T-helper 1 cell (primary cell): Measurements from ENCODE around the gene HCST.
A peak's percentile ranks its signal among the peaks of the same experiment; 100 is the strongest.
"Not testable (repeated sequence)": the region's sequence is repeated elsewhere in the genome, so short reads cannot be mapped to it uniquely, and the experiment has no call there.

Experiments used
- DNase-seq, 5 donors: peaks; one replicate each; pipeline ENCODE4 v3.0.0-alpha.2; 2012 to 2020

Gene HCST

DNA sequence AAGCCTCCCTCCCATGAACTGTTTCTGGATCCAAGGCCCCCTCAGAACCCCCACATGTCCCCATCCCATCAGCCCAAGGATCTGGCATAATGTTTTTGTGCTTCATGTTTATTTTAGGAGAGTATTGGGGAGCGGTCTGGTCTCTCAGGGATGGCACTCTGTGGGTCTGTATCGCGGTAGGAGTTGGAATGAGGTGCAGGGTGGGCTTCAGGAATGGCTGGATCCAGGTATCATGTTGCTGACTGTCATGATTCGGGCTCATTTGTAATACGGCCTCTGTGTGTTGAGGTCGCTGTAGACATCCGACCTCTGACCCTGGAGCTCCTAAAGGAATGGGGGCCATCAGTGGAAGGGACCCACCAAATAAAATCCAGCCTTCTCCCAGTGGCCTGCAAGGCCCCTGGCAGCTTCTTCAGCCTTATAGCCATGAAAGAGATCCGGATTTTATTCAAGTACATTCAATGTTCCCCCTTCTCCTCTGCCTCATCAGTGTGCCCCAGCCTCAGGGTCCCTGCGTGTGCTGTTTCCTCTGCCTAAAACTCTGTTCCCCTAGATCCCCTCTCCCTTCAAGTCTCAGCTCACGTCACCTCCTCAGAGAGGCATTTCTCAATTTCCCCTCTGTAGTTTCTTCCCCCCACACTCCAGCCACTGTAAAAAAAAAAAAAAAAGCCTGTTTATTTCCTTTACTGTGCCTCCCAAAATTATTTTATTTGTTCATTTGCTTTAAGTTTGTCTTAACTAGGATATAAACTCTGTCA, 2.2 kb downstream of the HCST start:
- DNase-seq, result no peak

DNA sequence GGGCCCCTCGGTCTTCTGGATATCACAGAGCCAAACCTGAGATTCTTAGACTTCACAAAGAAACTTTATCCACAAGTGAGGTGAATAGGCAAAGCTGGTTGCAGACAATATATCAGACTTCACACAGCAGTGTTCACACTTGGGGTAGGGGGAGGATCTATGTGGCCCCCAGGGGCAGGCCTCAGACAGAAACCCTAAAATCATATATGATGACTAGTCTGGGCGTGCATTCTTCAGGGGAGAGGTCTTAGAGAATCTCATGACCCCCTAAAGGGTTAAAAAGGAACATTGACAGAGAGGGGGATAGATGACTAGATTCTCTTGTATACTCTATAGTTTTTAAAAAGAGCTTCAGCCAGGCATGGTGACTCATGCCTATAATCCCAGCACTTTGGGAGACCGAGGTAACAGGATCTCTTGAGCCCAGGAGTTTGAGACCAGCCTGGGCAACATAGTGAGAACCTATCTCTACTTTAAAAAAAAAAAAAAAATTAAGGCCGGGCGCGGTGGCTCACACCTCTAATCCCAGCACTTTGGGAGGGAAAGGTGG, 2.9 kb downstream of the HCST start:
- no peak for DNase-seq

GRCh38 chr19:35907377-35907745, 5.0 kb downstream of the HCST start:
- no peak for DNase-seq

DNA sequence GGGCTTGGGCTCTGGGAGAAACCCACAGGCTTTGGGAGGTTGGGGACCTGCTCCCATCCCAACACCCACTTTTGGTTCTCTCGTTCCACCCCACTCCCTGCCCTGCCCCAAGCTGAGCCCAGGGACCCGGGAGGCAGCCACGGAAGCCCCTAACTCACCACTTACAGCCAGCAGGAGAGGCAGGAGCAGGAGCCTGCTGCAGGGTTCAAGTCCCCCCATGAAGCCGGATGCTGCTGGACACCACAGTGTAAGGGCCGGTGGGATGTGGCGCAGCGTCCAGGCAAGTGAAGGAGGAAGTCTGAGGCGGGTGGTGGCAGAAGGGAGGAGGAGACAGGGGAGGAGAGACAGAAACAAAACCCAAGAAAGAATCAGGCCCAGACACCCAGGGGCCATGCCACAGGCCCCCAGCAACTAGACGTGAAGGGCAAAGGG, 5.7 kb downstream of the HCST start, which contains the start of gene TYROBP:
TYROBP (minus strand) TSS at position 286 of the 432 bp plus-strand sequence; CDS start at position 219, 67 bp downstream.
- no peak for DNase-seq

GRCh38 chr19:35908973-35909683, 6.8 kb downstream of the HCST start:
- DNase-seq, result no peak

DNA sequence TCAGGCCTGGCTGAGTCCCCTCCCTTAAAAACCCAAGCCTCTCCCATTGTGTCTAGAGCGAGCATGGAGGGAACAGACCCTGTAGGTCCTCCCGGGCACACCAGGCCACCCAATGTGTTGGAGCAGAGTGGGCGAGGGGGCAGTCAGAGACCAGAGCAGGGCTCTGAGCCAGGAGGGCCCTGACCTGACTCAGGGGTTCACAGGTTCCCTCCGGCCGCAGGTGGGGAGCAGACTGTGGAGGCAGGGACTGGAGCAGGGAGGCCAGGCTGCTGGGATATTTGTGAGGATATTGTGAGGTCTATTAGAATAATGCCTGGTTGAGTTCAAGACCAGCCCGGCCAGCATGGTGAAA, 7.3 kb downstream of the HCST start:
- no peak for DNase-seq

DNA sequence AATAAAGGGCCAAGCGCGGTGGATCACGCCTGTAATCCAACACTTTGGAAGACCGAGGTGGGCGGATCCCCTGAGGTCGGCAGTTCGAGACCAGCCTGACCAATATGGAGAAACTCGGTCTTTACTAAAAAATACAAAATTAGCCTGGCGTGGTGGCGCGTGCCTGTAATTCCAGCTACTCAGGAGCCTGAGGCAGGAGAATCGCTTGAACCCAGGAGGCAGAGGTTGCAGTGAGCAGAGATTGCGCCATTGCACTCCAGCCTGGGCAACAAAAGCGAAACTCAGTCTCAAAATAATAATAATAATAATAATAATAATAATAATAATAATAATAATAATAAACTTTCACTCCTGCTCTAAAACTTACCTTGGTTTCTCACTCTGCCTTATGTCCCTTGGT, 8.0 kb downstream of the HCST start:
- DNase-seq, result not testable (repeated sequence)

GRCh38 chr19:35911173-35911572, 8.8 kb downstream of the HCST start:
- no peak for DNase-seq

DNA sequence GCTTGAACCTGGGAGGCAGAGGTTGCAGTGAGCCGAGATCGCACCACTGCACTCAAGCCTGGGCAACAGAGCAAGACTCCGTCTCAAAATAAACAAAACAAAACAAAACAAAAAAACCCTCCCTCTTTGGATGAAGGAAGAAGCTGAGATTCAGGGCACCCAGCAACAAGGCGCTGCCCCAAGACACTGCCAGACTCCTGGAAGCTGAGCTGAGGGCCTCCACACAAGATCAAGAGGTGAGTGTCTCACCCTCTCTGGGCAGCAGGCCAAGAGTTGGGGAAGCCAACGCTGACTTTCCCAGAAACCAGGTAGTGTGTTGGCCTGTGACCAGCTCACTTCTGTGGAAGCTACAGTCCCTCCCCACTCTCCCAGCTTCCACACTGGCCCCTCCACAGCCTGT, 9.5 kb downstream of the HCST start:
- DNase-seq, result no peak

DNA sequence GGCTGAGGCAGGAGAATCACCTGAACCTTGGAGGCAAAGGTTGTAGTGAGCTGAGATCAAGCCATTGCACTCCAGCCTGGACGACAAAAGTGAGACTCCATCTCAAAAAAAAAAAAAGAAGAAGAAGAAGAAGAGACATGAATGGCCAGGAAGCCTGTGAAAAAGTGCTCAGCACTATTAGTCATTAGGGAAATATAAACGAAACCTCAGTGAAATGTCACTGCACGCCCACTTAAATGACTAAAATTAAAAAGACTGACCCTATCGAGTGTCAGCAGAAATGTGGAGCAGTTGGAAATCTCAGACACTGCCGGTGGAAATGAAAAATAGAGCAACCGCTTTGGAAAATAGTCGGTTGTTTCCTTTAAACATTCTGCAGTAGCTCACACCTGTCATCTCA, 11.3 kb downstream of the HCST start:
- DNase-seq, result no peak

- DNase-seq, result no peak
Observed at GRCh38 chr19:35915443-35915842, 13.1 kb downstream of the HCST start.

DNA sequence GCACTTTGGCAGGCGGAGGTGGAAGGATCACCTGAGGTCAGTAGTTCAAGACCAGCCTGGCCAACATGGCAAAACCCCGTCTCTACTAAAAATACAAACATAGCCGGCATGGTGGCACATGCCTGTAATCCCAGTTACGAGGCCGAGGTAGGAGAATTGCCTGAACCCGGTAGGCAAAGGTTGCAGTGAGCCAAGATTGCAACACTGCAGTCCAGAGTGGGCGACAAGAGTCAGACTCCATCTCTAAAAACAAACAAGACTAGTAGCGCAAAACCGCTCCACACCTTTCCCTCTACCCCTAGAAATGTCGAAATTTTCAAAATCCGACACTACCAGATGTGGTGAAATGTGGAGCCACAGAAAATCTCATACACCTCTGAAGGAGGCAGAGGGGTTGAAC, 17.0 kb downstream of the HCST start:
- no peak for DNase-seq

DNA sequence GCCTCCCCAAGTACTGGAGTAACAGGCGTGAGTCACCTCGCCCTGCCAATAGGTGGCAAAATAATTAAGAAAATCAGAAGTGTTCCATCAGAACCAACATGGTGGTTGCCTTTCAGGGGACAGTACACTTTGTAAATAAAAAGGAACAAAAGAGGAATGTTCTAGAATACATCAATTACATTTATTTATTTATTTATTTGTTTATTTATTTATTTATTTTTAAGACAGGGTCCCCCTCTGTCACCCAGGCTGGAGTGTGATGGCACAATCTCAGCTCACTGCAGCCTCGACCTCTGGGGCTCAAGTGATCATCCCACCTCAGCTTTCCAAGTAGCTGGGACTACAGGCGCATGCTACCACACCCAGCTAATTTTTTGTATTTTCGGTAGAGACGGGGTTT, 18.7 kb downstream of the HCST start:
- DNase-seq, result no peak

GRCh38 chr19:35925501-35925900, 23.2 kb downstream of the HCST start:
- DNase-seq, result no peak

DNA sequence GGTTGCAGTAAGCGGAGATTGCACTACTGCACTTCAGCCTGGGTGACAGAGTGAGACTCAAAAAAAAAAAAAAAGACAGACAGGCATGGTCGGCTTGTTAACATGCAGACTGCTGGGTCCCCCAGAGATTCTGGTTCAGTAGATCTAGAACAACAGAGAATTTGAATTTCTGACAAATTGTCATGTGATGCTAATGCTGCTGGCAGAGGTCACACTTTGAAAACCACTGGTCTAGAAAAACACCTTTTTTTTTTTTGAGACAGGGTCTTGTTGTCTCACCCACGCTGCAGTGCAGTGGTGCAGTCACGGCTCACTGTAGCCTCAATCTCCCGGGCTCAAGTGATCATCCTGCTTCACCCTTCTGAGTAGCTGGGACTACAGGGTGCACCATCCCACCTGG, 26.2 kb downstream of the HCST start:
- DNase-seq, result no peak

- DNase-seq, result peak in 1 of 5 donors; percentile 73
Observed at GRCh38 chr19:35929876-35930275, 27.5 kb downstream of the HCST start.

GRCh38 chr19:35931161-35931873, 29.0 kb downstream of the HCST start:
- DNase-seq, result peak; percentile 98 to 100 (median 99)

DNA sequence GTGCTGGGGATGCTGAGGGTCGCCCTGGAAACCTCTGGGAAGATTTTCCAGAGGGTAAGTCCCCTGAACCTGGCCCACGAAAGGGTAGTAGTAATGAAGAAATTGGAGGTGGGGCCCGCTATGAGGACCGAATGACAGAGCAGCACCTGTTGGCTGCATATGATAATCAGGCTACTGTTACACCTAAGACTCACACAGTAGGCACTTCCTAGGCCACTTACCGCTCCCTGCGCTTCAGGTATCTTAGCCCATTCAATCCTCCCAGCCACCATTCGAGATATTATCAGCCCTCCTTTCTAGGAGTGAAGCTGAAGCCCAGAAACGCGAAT, 29.5 kb downstream of the HCST start:
- DNase-seq, result no peak

- DNase-seq, result no peak
Observed at GRCh38 chr19:35932291-35932936, 30.1 kb downstream of the HCST start.

DNA sequence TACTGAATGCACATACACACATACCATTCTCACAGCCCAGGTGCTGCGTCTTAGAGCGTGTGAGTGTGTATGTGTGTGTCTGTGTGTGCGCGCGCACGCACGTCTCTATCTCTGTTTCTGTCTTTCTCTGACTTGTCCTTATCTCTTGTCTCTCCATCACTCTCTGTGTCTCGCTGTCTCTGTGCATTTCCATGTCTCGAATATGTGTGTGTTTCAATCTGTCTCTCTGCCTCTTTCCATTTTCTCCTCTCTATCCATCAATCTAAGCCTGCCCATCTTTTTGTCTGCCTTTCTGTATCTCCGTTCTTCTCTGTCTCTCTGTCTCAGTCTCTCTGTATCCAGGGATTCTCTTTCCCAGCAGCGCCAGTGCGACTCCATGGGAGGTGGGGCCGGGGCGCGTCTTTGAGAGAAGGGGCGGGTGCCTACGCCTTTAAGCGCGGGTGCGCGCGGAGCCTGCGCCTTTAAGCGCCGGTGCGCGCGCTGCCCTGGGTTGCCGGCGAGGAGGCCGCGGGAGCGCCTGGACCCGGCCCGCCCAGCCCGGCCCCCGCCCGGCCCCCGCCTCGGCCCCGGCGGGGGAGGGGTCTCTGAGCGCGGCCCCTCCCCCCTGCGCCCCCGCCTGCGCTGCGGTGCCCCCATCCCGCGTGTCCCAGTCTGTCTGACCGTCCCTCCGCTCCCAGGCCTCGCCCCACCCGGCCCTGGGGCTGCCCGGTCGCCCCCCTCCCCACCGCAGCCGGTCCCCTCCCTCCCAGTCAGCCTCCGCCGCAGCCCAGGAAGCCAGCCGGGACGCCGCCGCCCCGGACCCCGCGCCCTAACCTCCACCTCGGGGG, 33.8 kb downstream of the HCST start, which contains the start of gene LRFN3:
LRFN3 (plus strand) TSS at position 464 of the 827 bp plus-strand sequence. CDS start 3,052 bp downstream, outside the sequence.
- DNase-seq, result peak in 3 of 5 donors; percentile 35 to 67 (median 45)

DNA sequence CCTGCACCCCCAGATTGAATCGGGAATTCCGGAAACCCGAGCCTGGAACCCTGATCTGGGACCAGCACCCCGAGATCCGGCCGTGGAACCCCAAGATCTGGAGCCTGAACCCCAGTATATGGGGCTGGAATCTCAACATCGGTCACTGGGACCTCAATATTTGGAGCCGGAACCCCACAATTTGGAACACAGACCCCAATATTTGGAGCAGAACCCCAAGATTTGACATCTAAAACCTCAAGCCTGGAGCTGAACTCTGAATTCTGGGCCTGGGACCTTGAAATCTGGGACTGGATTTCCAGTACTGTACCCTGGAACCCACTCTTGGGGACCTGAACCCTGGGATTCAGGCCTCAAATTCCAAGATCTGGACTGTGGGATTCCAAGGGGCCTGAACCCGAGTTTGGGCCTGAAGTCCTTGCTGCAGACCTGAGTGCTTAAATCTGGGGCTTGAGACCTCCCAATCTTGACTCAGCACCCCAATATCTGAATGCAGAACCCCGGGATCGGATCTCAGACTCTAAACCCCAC, 34.5 kb downstream of the HCST start:
- no peak for DNase-seq
